ENCODE data around the gene KCTD8.

Gene KCTD8

GRCh38 chr4:44351069-44351468 lies 97.5 kb downstream of the KCTD8 start:
- CTCF ChIA-PET = no interaction called here
- no peak for TF ChIP-seq CTCF (conservative IDR thresholded peaks at IDR 0.05; ENCODE audit: low read depth)
- H3K27ac ChIP-seq = no peak overlapping the region
- POLR2A ChIA-PET (ENCODE audit: low non-redundant PET) = no interaction called here
- DNase-seq (ENCODE audit: low spot score) = no peak

DNA sequence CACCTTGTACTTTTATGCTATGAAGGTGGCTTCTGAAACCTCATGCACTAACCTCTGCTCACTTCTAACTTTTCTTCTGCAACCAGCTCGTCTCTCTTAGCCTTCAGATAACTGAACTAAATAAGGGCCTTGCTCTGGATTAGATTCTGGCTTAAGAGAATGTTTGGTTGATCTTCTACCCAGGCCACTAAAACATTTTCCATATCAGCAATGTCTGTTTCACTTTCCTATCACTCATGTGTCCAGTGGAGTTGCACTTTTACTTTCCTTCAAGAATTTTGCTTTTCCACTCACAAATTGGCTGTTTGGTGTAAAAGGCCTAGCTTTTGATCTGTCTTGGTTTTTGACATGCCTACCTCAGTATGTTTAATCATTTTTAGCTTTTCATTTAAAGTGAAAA lies 105.8 kb downstream of the KCTD8 start:
- H3K27ac ChIP-seq = no peak overlapping the region
- CTCF ChIA-PET = interaction anchor here (0.6 kb wide), 1 partner anchor 307 kb away, joined by 3 read pairs; no protein-coding TSS in a partner anchor
- no peak for DNase-seq (ENCODE audit: low spot score)
- POLR2A ChIA-PET (ENCODE audit: low non-redundant PET) = no interaction called here
- no peak for TF ChIP-seq CTCF (conservative IDR thresholded peaks at IDR 0.05; ENCODE audit: low read depth)

- POLR2A ChIA-PET (ENCODE audit: low non-redundant PET) = no interaction called here
- no peak for DNase-seq (ENCODE audit: low spot score)
- CTCF ChIA-PET = interaction anchor here (0.7 kb wide), 1 partner anchor 148 kb away, joined by 3 read pairs; no protein-coding TSS in a partner anchor
- no peak overlapping the region for H3K27ac ChIP-seq
- TF ChIP-seq CTCF (conservative IDR thresholded peaks at IDR 0.05; ENCODE audit: low read depth) = no peak
Measured at GRCh38 chr4:44326741-44327140, 121.9 kb downstream of the KCTD8 start.

DNA sequence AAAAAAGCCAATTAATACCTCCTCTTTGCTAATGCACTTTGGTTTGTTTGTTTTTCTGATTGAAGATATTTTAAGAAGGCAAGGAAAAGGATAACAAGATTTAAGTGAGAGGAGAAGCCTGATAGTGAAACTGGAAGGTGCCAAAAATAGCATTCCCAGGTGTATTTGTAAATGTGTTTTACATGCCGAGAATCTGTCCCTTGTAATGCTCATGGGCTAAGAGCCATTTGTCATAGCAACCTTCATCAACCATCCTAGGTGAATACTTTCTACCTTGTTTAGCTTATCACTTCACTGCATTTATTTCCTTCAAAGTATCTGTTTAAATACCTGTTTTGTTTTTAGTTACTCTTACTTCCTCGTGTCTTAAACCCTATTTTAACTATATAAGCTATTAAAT lies 127.8 kb downstream of the KCTD8 start:
- no peak overlapping the region for H3K27ac ChIP-seq
- ChIA-PET CTCF (interaction anchor here (0.5 kb wide), 1 partner anchor 524 kb away, joined by 4 read pairs; no protein-coding TSS in a partner anchor), POLR2A (ENCODE audit: low non-redundant PET) (no interaction called here)
- DNase-seq (ENCODE audit: low spot score) = no peak
- TF ChIP-seq CTCF (conservative IDR thresholded peaks at IDR 0.05; ENCODE audit: low read depth) = no peak

DNA sequence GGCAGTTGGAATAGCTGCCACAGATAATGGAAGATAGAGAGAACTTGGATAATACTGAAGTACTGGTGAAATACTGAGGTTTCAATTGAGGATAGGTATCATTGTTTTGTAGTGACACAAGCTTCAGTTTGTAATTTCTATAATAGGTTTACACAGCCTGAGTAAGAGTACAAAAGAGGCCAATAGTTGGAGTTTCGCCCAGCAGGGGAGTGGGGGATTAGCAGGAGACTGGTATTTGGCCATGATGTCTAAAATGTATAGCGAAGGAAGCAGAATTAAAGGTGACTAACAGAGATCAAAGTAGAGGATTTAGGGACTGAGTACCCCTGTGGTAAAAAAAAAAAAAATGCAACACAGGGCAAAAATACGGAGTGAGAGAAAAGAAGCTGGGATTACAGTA lies 129.5 kb downstream of the KCTD8 start:
- POLR2A ChIA-PET (ENCODE audit: low non-redundant PET) = no interaction called here
- CTCF ChIA-PET = no interaction called here
- no peak overlapping the region for H3K27ac ChIP-seq
- no peak for DNase-seq (ENCODE audit: low spot score)
- TF ChIP-seq CTCF (conservative IDR thresholded peaks at IDR 0.05; ENCODE audit: low read depth) = no peak

DNA sequence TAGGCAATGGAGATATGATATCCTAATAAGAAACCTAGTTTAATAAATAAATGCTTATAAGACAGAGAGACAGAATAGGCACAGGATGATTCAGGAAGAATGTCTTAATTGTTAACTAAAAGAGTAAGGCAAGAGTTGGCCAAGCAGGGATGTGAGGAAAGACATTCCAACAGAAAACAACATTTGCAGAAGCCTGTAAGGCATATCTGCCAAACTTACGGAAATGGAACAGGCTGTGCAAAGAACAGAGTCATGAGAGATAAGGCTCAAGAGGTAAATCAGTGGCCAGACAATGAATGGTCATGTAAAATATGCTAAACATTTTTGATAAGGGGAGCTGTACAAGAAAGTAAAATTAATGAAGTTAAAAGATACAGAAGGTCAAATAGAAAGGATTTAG lies 134.9 kb downstream of the KCTD8 start:
- DNase-seq (ENCODE audit: low spot score) = no peak
- TF ChIP-seq CTCF (conservative IDR thresholded peaks at IDR 0.05; ENCODE audit: low read depth) = no peak
- ChIA-PET POLR2A (ENCODE audit: low non-redundant PET) (no interaction called here), CTCF (interaction anchor here (0.7 kb wide), 1 partner anchor 79 kb away, joined by 3 read pairs; no protein-coding TSS in a partner anchor)
- H3K27ac ChIP-seq = no peak overlapping the region

DNA sequence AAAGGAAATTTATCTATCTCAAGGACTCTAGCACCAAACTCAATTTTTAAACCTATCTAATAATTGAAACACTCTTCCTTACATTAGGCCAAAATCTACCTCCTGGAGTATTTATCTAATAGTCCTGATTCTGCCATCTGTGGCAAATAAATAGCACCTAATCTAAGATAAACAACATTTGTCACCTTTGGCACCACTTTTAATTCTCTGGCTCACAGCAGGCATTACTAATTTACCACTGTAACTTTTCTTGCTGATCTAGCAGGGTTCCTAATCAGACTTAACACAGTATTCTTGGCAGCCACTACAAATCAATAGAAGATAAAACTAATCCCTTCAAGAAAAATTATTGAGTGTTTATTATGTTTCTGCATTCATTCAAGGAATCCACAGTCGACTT lies 161.1 kb downstream of the KCTD8 start:
- ChIA-PET POLR2A (ENCODE audit: low non-redundant PET) (no interaction called here), CTCF (interaction anchor here (0.6 kb wide), 1 partner anchor 161 kb away, joined by 3 read pairs; no protein-coding TSS in a partner anchor)
- DNase-seq (ENCODE audit: low spot score) = no peak
- no peak overlapping the region for H3K27ac ChIP-seq
- TF ChIP-seq CTCF (conservative IDR thresholded peaks at IDR 0.05; ENCODE audit: low read depth) = no peak

Measured in RWPE1 (cell line).